NCI-H774 (cell line): ENCODE results near the gene COL4A1.

Experiments
- DNase-seq: peaks from one replicate; lab custom pipeline; 2025; lab: John Stamatoyannopoulos, UW

Gene COL4A1

DNA sequence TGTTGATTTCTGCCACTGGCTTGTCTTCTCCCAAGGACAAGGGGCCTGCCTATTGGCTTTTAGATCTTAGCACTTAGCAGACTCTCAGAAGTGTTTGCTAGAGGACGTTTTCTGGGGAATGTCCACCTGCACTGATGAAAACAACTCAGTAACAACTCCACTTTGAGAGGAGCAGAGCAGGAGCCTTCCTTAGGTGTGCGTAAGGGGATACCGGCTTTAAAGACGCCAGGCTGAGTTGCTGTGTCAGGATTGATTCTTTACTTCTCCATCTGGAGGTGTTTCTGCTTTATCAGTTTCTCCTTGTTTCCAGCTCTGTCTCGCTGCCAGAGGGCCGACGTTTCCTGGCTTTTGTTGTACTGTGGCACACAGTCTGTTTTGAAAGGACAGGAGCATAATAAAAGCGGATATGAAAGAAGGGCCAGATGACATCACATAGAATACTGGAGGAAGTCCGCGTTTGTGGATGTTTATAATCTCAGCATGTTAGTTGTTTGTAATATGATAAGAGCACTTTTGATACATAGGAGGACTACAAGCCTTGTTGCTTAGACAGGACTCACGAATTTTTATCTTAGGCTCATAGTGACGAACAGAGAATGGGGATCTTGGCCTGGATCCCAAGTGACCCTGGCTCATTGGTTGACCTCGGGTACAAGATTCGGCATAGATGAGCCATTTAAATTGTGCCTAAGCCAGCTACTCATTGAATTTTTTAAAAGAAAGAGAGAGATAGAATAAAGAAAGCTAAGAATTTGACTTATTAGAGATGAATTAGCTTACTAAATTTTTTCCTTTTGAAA is 34.7 kb upstream of the COL4A1 start:
- peak; percentile 57 for DNase-seq

- DNase-seq = no peak
Measured at GRCh38 chr13:110340812-110341444, 34.0 kb upstream of the COL4A1 start.

DNA sequence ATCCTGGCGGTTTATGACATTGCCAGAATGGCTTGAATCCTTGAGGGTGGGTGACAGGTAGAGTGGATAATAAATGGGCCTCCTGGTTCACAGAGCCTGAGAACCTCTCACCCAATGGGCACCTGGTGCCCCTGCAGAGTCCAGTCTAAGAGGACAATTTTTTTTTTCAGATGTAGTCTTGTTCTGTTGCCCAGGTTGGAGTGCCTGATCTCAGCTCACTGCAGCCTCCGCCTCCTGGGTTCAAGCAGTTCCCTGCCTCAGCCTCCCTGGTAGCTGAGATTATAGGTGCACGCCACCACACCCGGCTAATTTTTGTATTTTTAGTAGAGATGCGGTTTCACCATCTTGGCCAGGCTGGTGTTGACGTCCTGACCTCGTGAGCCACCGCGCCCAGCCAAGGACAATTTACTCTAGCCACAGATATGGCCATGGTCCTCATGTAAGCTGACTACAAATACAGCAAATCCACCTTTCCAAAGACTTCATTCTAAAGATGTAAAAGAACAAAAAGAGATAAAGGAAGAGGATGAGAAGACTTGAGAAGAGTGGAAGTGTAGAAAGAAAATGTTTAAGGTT is 33.1 kb upstream of the COL4A1 start:
- no peak for DNase-seq

- DNase-seq = no peak
Measured at GRCh38 chr13:110339263-110339662, 32.3 kb upstream of the COL4A1 start.

DNA sequence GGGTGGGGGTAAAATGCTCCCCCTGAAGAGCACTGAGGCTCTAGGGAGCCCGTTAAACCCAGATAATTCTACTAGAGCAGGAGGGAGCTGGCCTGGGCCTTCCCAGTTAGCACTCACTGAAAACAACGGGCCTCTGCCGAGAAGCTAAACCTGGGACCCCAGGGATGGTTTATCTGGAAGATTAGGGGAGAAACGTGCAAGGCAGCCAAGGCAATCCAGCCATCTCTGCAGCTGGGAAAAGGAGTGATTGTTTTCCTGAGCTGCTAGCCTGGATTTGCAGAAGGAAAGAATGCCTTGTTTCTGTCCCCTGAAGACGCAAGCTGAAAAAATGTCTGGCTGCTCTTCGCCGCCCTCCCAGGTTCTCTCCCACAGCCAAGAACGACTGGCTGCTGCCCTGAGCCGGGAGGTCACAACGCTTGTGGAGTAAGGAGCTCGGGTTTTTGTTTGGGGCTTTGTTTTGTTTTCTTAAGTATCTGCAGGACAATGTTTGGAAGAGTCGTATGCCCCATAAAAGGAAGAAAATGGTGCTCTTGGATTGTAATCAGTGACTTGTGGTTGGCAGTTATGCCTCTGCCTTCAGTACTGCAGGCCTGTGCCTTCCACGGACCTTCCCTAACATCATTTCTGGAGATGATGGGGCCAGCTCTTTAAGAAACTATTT is 31.6 kb upstream of the COL4A1 start:
- no peak for DNase-seq

DNA sequence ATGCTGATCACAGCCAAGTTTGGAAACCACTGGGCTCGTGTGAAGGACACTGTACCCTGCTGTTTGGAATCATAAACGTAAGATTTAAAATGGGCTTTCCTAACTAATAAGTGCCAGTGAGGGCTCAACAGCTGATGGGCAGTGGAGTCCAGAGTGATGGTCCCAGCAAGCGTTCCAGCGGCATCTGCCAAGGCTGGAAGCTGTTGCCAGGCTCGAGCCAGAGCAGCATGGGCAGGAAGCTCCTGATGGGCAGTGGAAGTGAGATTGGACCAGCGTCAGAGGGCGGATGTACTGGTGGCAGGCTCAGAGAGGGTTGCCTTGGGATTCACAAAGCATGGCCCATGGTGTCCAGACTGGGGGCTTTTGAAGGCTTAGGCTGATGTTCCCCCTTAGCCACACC is 30.3 kb upstream of the COL4A1 start:
- DNase-seq = no peak

- no peak for DNase-seq
Measured at GRCh38 chr13:110336681-110337080, 29.7 kb upstream of the COL4A1 start.

GRCh38 chr13:110336108-110336507 is 29.2 kb upstream of the COL4A1 start:
- DNase-seq = no peak

DNA sequence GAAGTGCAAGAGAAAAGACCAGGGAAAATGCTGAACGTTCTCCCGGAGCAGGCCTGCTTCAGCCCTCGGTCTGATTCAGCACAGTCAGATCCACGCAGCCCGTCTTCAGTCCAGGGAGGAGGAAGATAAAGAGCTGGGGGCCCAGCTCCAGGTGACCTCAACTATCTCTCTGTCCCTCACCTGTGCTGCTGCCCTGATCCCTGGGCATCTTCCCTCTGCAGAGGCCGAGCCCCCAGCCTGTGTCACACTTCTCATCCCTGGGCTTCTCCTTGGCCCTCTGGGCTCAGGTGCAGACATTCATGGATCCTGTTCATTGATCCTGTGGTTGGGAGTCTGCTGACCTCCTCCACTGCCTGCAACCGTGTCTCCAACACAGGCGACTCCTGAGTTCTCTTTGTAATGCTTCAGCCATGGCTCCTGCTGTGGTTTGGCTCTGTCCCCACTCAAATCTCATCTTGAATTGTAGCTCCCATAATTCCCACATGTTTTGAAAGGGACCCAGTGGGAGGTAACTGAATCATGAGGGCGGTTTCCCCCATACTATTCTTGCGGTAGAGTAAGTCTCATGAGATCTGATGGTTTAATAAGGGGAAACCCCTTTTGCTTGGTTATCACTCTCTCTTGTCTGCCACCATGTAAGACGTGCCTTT is 28.0 kb upstream of the COL4A1 start:
- DNase-seq = no peak

GRCh38 chr13:110334256-110334655 is 27.3 kb upstream of the COL4A1 start:
- DNase-seq = no peak

- no peak for DNase-seq
Measured at GRCh38 chr13:110333837-110334236, 26.9 kb upstream of the COL4A1 start.

DNA sequence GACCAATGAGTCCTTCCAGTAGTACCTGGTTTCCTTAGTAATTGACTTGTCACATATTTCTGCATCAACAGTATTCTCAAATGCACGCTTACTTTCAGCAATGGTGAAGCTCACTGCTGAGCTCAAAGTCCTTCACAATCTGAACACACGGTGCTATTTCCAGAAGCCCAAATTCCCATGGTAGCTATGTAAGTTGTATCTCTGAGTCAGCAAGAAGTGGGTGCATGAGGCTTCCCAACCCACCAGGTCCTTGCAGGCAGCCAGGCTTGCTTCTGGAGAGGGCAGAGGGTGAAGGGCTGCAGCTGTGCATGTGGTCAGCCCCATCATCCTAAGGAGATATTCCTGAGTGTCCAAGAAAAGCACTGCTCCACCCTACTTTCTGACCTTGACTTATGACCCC is 25.8 kb upstream of the COL4A1 start:
- no peak for DNase-seq

GRCh38 chr13:110331362-110331761 is 24.4 kb upstream of the COL4A1 start:
- DNase-seq = no peak

GRCh38 chr13:110330491-110331011 is 23.6 kb upstream of the COL4A1 start:
- DNase-seq = no peak

GRCh38 chr13:110329798-110330461 is 23.0 kb upstream of the COL4A1 start:
- DNase-seq = no peak

- DNase-seq = no peak
Measured at GRCh38 chr13:110329258-110329657, 22.3 kb upstream of the COL4A1 start.

DNA sequence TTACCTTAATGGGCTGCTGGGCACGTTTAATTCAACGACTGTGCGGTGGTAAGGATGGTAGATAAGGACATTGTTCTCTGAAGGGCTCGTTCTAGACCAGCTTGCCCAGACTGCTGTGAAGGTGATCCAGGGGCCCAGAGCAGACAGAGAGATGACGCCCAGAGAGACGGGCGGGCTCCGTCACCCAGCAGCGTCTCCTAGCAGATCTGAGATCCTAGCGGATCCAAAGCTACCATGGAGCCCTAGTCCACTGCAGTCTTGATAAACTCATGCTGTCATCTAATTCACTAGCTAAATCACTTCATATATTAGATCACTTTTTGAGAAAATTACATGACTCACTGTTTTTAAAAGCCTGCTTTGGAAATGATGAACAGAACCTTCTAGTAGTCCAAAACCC is 21.6 kb upstream of the COL4A1 start:
- no peak for DNase-seq

- no peak for DNase-seq
Measured at GRCh38 chr13:110327051-110327721, 20.2 kb upstream of the COL4A1 start.

GRCh38 chr13:110326263-110326904 is 19.4 kb upstream of the COL4A1 start:
- no peak for DNase-seq

DNA sequence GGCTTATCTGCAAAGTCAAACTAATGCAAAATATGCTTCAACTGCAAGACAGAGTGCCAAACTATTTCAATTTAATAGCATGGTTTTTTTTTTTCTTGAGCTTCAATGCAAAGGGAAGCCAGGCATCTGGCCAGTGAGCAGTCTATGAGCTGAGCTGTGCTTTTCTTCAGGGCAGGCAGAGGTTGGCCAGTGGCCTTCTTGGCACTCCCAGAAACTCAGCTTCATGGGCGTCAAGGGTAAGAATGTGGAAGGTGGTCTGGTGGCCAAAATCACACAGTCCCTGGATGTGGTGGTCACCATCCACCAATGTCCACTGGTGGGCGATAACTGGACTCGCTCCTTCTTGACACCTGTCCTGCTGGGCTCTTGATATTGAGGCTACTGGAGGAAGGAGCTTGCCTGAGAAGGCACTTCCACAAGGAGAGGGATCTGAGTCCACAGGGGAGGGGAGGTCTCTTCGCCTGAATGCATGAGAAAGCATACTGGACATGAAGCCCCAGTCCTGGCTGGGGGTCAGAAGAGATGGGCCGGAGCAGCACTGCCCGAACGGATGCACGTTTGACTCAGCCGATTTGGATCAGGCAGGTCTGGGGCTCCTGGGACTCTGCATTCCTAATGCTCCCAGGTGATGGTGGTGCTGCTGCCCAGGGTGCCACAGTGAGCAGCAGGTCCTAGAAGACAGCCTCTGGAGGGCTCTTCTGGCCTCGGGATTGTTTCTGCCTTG is 17.2 kb upstream of the COL4A1 start:
- DNase-seq = no peak
